Spleen (tissue), 11 donors: ENCODE measurements around the gene IVL. TPM values are rescaled to one million over a fixed set of nuclear protein-coding genes. Genes with fewer than 3 reads are reported as not detected.

Experiments used
- DNase-seq: peaks from one replicate; pipeline ENCODE4 v3.0.0-alpha.2; 2020
- H3K27ac ChIP-seq, 8 donors: fragments of 200-600 bp; sonication (generic) in 7 of 8; 1 replicate in 4 of 8; 2 replicates in 4 of 8; pipeline versions ENCODE4 v1.5.0 to v1.8.0; 2016 to 2021; ENCODE audit warnings: inconsistent platforms in 4 of 8, mild to moderate bottlenecking in 4 of 8, moderate library complexity in 1 of 8
- H3K27me3 ChIP-seq, 7 donors: fragments of 200-600 bp; sonication (generic) in 6 of 7; replicated peaks in 1 of 7; 1 replicate in 4 of 7; 2 replicates in 3 of 7; pipeline versions ENCODE4 v1.5.0 to v1.8.0; 2016 to 2021; ENCODE audit warnings: inconsistent platforms in 3 of 7, mild to moderate bottlenecking in 1 of 7
- H3K36me3 ChIP-seq, 6 donors: fragments of 200-600 bp; sonication (generic) in 5 of 6; 1 replicate in 4 of 6; 2 replicates in 2 of 6; pipeline versions ENCODE4 v1.5.0 to v1.8.0; 2016 to 2021; ENCODE audit warnings: inconsistent platforms in 2 of 6
- H3K4me1 ChIP-seq, 6 donors: fragments of 200-600 bp; sonication (generic) in 5 of 6; 1 replicate in 3 of 6; 2 replicates in 3 of 6; pipeline versions ENCODE4 v1.5.0 to v1.8.0; 2016 to 2021; ENCODE audit warnings: inconsistent platforms in 3 of 6
- H3K4me3 ChIP-seq, 8 donors: fragments of 200-600 bp; sonication (generic) in 7 of 8; 1 replicate in 4 of 8; 2 replicates in 4 of 8; pipeline versions ENCODE4 v1.5.0 to v1.8.0; 2016 to 2021; ENCODE audit warnings: inconsistent platforms in 4 of 8, mild to moderate bottlenecking in 4 of 8, moderate library complexity in 2 of 8
- H3K9me3 ChIP-seq, 8 donors: fragments of 200-600 bp; sonication (generic) in 7 of 8; 1 replicate in 4 of 8; 2 replicates in 4 of 8; pipeline versions ENCODE4 v1.5.0 to v1.8.0; 2016 to 2021; ENCODE audit warnings: inconsistent platforms in 4 of 8
- CTCF ChIP-seq, 11 experiments: fragments of 200-600 bp in 7 of 11; fragments of 450-650 bp in 4 of 11; sonication (generic) in 4 of 11; IDR thresholded peaks in 8 of 11; conservative IDR thresholded peaks in 3 of 11; 1 replicate in 7 of 11; 2 replicates in 4 of 11; pipeline versions ENCODE4 v1.4.0 to v1.8.0; 2016 to 2021; ENCODE audit warnings: antibody characterized with exemption in 11 of 11, inconsistent platforms in 4 of 11, mild to moderate bottlenecking in 1 of 11
- POLR2A ChIP-seq, 3 donors: fragments of 450-650 bp; IDR thresholded peaks; one replicate each; pipeline ENCODE4 v1.5.1; 2017; ENCODE audit warnings: antibody characterized with exemption in 3 of 3, mild to moderate bottlenecking in 1 of 3
- POLR2AphosphoS5 ChIP-seq, 3 donors: sonication (generic); formaldehyde crosslinking; IDR thresholded peaks; one replicate each; pipeline ENCODE4 v1.5.1; 2017; ENCODE audit warnings: antibody characterized with exemption in 3 of 3
- WGBS, 5 donors: extraction: QIAGEN DNeasy Blood & Tissue Kit in 3 of 5; methylation state at CpG; one replicate each; pipeline versions ENCODE4 v1.1.5 to v1.1.7; 2013 to 2018; 5-methylcytosine and 5-hydroxymethylcytosine counted together
- intact Hi-C: fragments of 100-400 bp; cut with DNase I; formaldehyde crosslinking; loops from one replicate; pipeline ENCODE4 v1.15.0; 2023; ENCODE audit warnings: low total_unique reads
- polyA plus RNA-seq, 3 donors: library from polyadenylated mRNA; stranded (reverse); fragments of 200-250 nt; gene quantifications; one replicate each; pipeline ENCODE4 v1.2.1, GENCODE V29; 2013
- total RNA-seq, 7 donors: library from RNA; depleted of rRNA in 3 of 7; stranded (reverse); fragments of >200 nt in 3 of 7; fragmentation: NEBNext Ultra II Directional in 4 of 7; extraction: Animal tissue kit (Norgen Biotek cat#: 25700) in 4 of 7; gene quantifications; one replicate each; pipeline versions ENCODE4 v1.1.0 to v1.2.1, GENCODE V29; 2016 to 2021
- donor health status: healthy with polysubstance abuse.
- donor health status: DM: no; HTN: no; CAD: no; lungs with moderate emphysema.
- donor health status: DM: no; HTN: no; CAD: no.
- donor health status: Bipolar disorder and iron deficiency.
- donor health status: healthy.
- donor health status: DM: no; HTN: no; CAD: no.
- donor health status: DM: yes; HTN: yes; CAD: no.

The IVL gene
- total and polyA plus RNA-seq, 10 donors: 0.04 to 0.05 TPM; not detected in 8

- no peak for DNase-seq
- Histone ChIP-seq H3K9me3 (no peaks in the 10 kb centered on the region), H3K36me3 (no peaks in the 10 kb centered on the region), H3K4me3 (no peak overlapping the region), H3K27me3 (peaks cover 0 to 10% (median 0%) of the 10 kb centered on the region in 7 donors), H3K4me1 (no peaks in the 10 kb centered on the region), H3K27ac (no peak overlapping the region)
- no peak for TF ChIP-seq POLR2AphosphoS5 (IDR thresholded peaks at IDR 0.05)
- no peak for TF ChIP-seq CTCF (IDR thresholded peaks at IDR 0.05 in 8 of 11, conservative IDR thresholded peaks at IDR 0.05 in 3 of 11)
- TF ChIP-seq POLR2A (IDR thresholded peaks at IDR 0.05): no peak
- intact Hi-C loops: no loop called here
- 57 to 77% (median 74%) methylated on average over 6 to 8 of the region's 8 CpGs for WGBS, 5 donors
Measured at GRCh38 chr1:152886758-152887409, 21.5 kb upstream of the IVL start.

GRCh38 chr1:152888126-152888525, 20.2 kb upstream of the IVL start:
- no peak for DNase-seq
- no peaks in the 10 kb centered on the region for H3K36me3 ChIP-seq
- H3K27ac ChIP-seq: no peak overlapping the region
- TF ChIP-seq POLR2A (IDR thresholded peaks at IDR 0.05): no peak
- no peak for TF ChIP-seq CTCF (IDR thresholded peaks at IDR 0.05 in 8 of 11, conservative IDR thresholded peaks at IDR 0.05 in 3 of 11)
- no peak for TF ChIP-seq POLR2AphosphoS5 (IDR thresholded peaks at IDR 0.05)
- H3K27me3 ChIP-seq: peaks cover 0 to 10% (median 0%) of the 10 kb centered on the region in 7 donors
- no peaks in the 10 kb centered on the region for H3K9me3 ChIP-seq
- H3K4me1 ChIP-seq: no peaks in the 10 kb centered on the region
- H3K4me3 ChIP-seq: no peak overlapping the region
- intact Hi-C loops: no loop called here
- WGBS, 5 donors: 90 to 100% (median 100%) methylated on average over 1 of the region's 1 CpG

DNA sequence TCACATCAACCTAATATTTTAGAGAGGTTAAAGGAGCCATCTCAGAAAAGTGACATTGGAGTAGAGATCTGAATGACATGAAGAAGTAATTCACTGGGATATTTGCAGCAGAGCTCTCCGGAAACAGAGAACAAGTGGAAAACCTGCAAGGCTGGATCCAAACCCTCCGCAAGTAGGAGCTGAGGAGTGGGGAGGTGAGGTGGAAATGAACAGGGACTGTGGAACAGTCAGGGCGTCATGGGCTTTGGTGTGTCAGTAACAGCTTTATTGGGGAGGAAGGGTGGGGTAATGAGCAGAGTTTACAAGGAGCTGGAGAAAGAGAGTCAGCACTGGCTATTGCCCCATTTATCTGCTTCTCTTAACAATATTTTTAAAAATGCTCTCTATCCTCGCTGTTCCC, 9.3 kb upstream of the IVL start:
- DNase-seq: no peak
- 79 to 88% (median 81%) methylated on average over 4 of the region's 4 CpGs for WGBS, 5 donors
- no peak overlapping the region for H3K27ac ChIP-seq
- no peaks in the 10 kb centered on the region for H3K9me3 ChIP-seq
- intact Hi-C loops: no loop called here
- no peak for TF ChIP-seq POLR2AphosphoS5 (IDR thresholded peaks at IDR 0.05)
- no peak for TF ChIP-seq CTCF (IDR thresholded peaks at IDR 0.05 in 8 of 11, conservative IDR thresholded peaks at IDR 0.05 in 3 of 11)
- no peak for TF ChIP-seq POLR2A (IDR thresholded peaks at IDR 0.05)
- H3K4me1 ChIP-seq: no peaks in the 10 kb centered on the region
- H3K36me3 ChIP-seq: no peaks in the 10 kb centered on the region
- no peak overlapping the region for H3K4me3 ChIP-seq
- peaks cover 0 to 31% (median 4%) of the 10 kb centered on the region in 7 donors for H3K27me3 ChIP-seq

DNA sequence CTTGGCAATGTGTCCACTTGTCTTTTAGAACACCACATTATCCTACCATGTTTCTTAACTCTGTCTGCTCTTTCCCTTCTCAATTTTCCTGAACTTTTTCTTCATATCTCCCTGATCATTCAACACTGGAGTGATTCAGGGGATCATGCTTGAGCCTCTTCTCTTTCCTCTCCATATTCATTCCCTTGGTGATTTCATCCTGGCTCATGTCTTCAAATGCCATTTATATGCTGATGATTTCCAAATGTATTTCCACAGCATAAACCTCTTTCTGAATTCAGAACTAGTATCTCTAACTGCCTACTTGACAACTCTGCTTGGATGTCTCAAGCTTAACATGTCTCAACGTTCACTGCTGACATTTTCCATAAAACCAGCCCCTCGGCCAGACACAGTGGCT, 8.5 kb upstream of the IVL start:
- no peaks in the 10 kb centered on the region for H3K36me3 ChIP-seq
- no peaks in the 10 kb centered on the region for H3K9me3 ChIP-seq
- 70 to 76% (median 73%) methylated on average over 2 of the region's 2 CpGs for WGBS, 5 donors
- H3K27me3 ChIP-seq: peaks cover 0 to 35% (median 3%) of the 10 kb centered on the region in 7 donors
- no peak overlapping the region for H3K4me3 ChIP-seq
- intact Hi-C loops: no loop called here
- no peak for DNase-seq
- TF ChIP-seq CTCF (IDR thresholded peaks at IDR 0.05 in 8 of 11, conservative IDR thresholded peaks at IDR 0.05 in 3 of 11) (no peak), POLR2A (IDR thresholded peaks at IDR 0.05) (no peak), POLR2AphosphoS5 (IDR thresholded peaks at IDR 0.05) (no peak)
- no peaks in the 10 kb centered on the region for H3K4me1 ChIP-seq
- no peak overlapping the region for H3K27ac ChIP-seq
